Lower leg skin (tissue), 4 donors: ENCODE results near the gene PNMA8C. TPM values are rescaled to one million over a fixed set of nuclear protein-coding genes. Genes with fewer than 3 reads are reported as not detected.
A peak's percentile ranks its signal among the peaks of the same experiment; 100 is the strongest.

Experiments used
- DNase-seq, 2 donors: peaks; one replicate each; pipeline ENCODE4 v3.0.0-alpha.2; 2019; ENCODE audit warnings: low spot score in 2 of 2
- H3K4me3 ChIP-seq: fragments of 200-600 bp; sonication (generic); 2 replicates; pipeline ENCODE4 v1.5.1; 2017; ENCODE audit warnings: mild to moderate bottlenecking, low read depth; ENCODE audit not compliant: poor library complexity, severe bottlenecking
- POLR2A ChIP-seq, 2 donors: fragments of 450-650 bp; IDR thresholded peaks; one replicate each; pipeline ENCODE4 v1.6.1; 2016 to 2017; ENCODE audit warnings: antibody characterized with exemption in 2 of 2, mild to moderate bottlenecking in 1 of 2, moderate library complexity in 1 of 2
- WGBS, 2 donors: methylation state at CpG; one replicate each; pipeline ENCODE4 v1.1.5; 2018; 5-methylcytosine and 5-hydroxymethylcytosine counted together
- intact Hi-C: fragments of 100-400 bp; cut with DNase I; formaldehyde crosslinking; loops from one replicate; pipeline ENCODE4 v1.15.0; 2023; ENCODE audit warnings: low total_unique reads
- total RNA-seq, 4 donors: library from RNA; depleted of rRNA; stranded (reverse); fragments of >200 nt; gene quantifications; one replicate each; pipeline ENCODE4 v1.1.0, GENCODE V29; 2016
- TF ChIP-seq, protein P1 (sequence below), 3 donors: fragments of 450-650 bp; IDR thresholded peaks; one replicate each; pipeline ENCODE4 v1.5.1; 2016; ENCODE audit warnings: antibody characterized with exemption in 3 of 3, mild to moderate bottlenecking in 3 of 3, moderate library complexity in 2 of 3

PNMA8C gene
- total RNA-seq, 4 donors from 2014 or later = not detected

DNA sequence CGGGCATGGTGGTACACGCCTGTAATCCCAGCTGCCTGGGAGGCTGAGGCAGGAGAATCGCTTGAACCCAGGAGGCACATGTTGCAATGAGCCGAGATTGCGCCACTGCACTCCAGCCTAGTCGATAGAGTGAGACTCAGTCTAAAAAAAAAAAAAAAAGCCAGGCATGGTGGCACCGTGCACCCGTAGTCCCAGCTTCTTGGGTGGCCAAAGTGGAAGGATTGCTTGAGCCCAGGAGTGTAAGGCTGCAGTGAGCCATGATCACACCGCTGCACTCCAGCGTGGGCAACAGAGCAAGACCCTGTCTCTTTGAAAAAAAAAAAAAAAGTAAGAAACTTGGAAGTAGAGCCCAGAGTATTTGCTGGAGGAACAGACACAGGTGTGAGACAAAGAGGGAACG is 43.1 kb downstream of the PNMA8C start:
- TF ChIP-seq, protein P1, sequence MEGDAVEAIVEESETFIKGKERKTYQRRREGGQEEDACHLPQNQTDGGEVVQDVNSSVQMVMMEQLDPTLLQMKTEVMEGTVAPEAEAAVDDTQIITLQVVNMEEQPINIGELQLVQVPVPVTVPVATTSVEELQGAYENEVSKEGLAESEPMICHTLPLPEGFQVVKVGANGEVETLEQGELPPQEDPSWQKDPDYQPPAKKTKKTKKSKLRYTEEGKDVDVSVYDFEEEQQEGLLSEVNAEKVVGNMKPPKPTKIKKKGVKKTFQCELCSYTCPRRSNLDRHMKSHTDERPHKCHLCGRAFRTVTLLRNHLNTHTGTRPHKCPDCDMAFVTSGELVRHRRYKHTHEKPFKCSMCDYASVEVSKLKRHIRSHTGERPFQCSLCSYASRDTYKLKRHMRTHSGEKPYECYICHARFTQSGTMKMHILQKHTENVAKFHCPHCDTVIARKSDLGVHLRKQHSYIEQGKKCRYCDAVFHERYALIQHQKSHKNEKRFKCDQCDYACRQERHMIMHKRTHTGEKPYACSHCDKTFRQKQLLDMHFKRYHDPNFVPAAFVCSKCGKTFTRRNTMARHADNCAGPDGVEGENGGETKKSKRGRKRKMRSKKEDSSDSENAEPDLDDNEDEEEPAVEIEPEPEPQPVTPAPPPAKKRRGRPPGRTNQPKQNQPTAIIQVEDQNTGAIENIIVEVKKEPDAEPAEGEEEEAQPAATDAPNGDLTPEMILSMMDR (IDR thresholded peaks at IDR 0.05) = no peak
- no peak for TF ChIP-seq POLR2A (IDR thresholded peaks at IDR 0.05)
- intact Hi-C loops = no loop called here
- WGBS, 2 donors = 62 to 77% methylated on average over 11 of the region's 11 CpGs
- DNase-seq = peak in 1 of 2 donors; percentile 26
- H3K4me3 ChIP-seq = no peak overlapping the region

DNA sequence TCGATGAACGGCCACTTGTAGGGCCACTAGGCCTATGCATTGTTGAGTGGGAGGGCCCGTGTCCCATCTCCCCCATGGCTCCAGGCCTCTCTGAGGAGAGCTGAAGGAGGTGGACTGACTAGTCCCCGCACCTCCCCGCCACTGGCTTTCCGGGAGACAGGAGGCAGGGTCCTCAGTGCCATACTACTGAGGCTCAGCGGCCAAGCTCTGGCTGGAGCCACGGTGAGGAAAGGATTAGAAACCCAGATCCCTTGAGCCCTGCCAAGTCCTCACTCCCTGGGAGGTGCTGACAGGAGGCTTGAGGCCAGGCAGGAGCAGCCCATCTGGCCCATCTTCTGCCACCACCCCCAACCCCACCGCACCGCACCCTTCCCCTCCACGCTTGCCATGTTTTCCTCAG is 44.3 kb downstream of the PNMA8C start:
- H3K4me3 ChIP-seq = no peak overlapping the region
- intact Hi-C loops = no loop called here
- 90% methylated on average over 11 of the region's 11 CpGs for WGBS, 2 donors
- peak in 1 of 2 donors; percentile 77 for DNase-seq
- TF ChIP-seq, protein P1 (IDR thresholded peaks at IDR 0.05) = no peak
- no peak for TF ChIP-seq POLR2A (IDR thresholded peaks at IDR 0.05)

- DNase-seq = peak in 1 of 2 donors; percentile 52
- H3K4me3 ChIP-seq = no peak overlapping the region
- intact Hi-C loops = no loop called here
- TF ChIP-seq POLR2A (IDR thresholded peaks at IDR 0.05) = no peak
- TF ChIP-seq, protein P1 (IDR thresholded peaks at IDR 0.05) = no peak
- WGBS, 2 donors = 82 to 88% methylated on average over 6 of the region's 7 CpGs
Measured at GRCh38 chr19:46383846-46384245, 44.9 kb downstream of the PNMA8C start.

DNA sequence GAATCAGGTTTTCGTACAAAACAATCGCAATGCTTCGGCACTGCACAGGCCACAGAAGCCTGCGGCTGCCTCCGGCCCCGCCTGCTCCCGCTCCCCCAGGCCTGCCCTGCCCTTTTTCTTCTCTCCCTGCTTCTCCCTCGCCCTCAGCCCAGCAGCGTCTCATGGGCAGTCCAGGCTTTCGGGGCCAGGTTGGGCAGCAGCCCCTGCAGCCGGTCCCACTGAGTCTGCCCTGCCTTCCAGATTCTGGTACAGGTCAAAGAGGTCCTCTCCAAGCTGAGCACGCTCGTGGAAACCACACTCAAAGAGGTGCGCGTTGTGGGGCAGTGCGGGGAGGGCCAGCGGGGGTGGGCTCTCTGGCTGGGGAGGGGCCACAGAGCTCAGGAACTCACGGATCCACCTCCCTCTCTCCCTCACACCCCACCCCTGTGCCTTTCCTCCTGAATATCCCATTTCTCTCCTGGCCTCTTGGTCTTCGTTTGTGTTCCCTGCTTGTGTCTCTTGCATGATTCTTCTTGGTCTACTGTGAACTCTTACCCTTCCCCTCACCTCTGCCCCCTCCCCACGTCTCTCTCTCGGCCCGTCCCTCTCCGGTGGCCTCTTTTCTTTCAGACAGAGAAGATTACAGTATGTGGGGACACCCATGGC is 45.4 kb downstream of the PNMA8C start:
- intact Hi-C loops = no loop called here
- no peak for TF ChIP-seq POLR2A (IDR thresholded peaks at IDR 0.05)
- TF ChIP-seq, protein P1 (IDR thresholded peaks at IDR 0.05) = no peak
- 86 to 91% methylated on average over 22 of the region's 23 CpGs for WGBS, 2 donors
- peak in 1 of 2 donors; percentile 82 for DNase-seq
- H3K4me3 ChIP-seq = no peak overlapping the region

- DNase-seq = peak in 1 of 2 donors; percentile 59
- intact Hi-C loops = no loop called here
- TF ChIP-seq POLR2A (IDR thresholded peaks at IDR 0.05) = no peak
- TF ChIP-seq, protein P1 (IDR thresholded peaks at IDR 0.05) = no peak
- no peak overlapping the region for H3K4me3 ChIP-seq
- 84 to 90% methylated on average over 15 of the region's 15 CpGs for WGBS, 2 donors
Measured at GRCh38 chr19:46381756-46382345, 46.9 kb downstream of the PNMA8C start.
